K562 (cell line): ENCODE data around the gene UFC1. TPM values are rescaled to one million over a fixed set of nuclear protein-coding genes. Genes with fewer than 3 reads are reported as not detected.

Experiments used
- ATAC-seq: fragments of 200-7000 bp; cut with Tn5 transposase; 3 replicates; pipeline ENCODE4 v1.9.1; 2020; ENCODE audit warnings: moderate library complexity
- BruUV-seq: library from RNA; stranded (reverse); fragments of 400-500 nt; replicated peaks from 2 replicates; lab custom pipeline; 2021; lab: Mats Ljungman, UMichigan
- CTCF ChIA-PET: fragments of 300-600 bp; formaldehyde crosslinking; extraction: SDS; loops from one replicate; lab custom pipeline; 2021; ENCODE audit warnings: low intra/inter-chr PET ratio; lab: Yijun Ruan, JAX
- POLR2A ChIA-PET: fragments of 300-600, 350-650 bp; sonication (Branson Sonifier 250); formaldehyde crosslinking; extraction: SDS; loops from one replicate; lab custom pipeline; 2021; ENCODE audit warnings: antibody characterized with exemption, inconsistent platforms; lab: Yijun Ruan, JAX
- DNase-seq, 4 experiments: peaks; one replicate each; pipeline versions ENCODE4 v3.0.0 to v3.0.0-alpha.2; 2011 to 2018; ENCODE audit warnings: low spot score in 3 of 4, mixed read lengths in 3 of 4; ENCODE audit errors: extremely low read depth in 1 of 4
- FAIRE-seq: peaks from 2 replicates; lab custom pipeline; 2011; peaks lifted over from hg19 to GRCh38; lab: Jason Lieb, UNC
- H2AFZ ChIP-seq: 2 replicates; pipeline ENCODE4 v1.6.0; 2011; ENCODE audit warnings: low read depth, low read length, control low read depth, inconsistent platforms
- H3K27ac ChIP-seq: fragments of 200-600 bp; 3 replicates; pipeline ENCODE4 v1.8.0; 2011; ENCODE audit warnings: low read depth, mild to moderate bottlenecking, control low read depth, inconsistent platforms, low read length, moderate library complexity, mixed read lengths; ENCODE audit errors: extremely low read depth
- H3K27me3 ChIP-seq, 2 experiments: fragments of 300-600 bp in 1 of 2; 2 replicates in 1 of 2; 3 replicates in 1 of 2; pipeline versions ENCODE4 v1.6.0 to v1.8.0; 2011; ENCODE audit warnings: inconsistent platforms in 2 of 2, low read length in 2 of 2, mild to moderate bottlenecking in 1 of 2, mixed read lengths in 1 of 2, moderate library complexity in 1 of 2; ENCODE audit not compliant: control insufficient read depth in 2 of 2, insufficient read depth in 2 of 2
- H3K36me3 ChIP-seq: fragments of 300-600 bp; 3 replicates; pipeline ENCODE4 v1.8.0; 2011; ENCODE audit warnings: mild to moderate bottlenecking, low read length, inconsistent platforms; ENCODE audit not compliant: control insufficient read depth, insufficient read depth
- H3K4me1 ChIP-seq, 2 experiments: fragments of 200-600 bp in 1 of 2; replicated peaks in 1 of 2; 2 replicates in 1 of 2; 3 replicates in 1 of 2; pipeline versions ENCODE4 v1.5.1 to v1.8.0; 2011; ENCODE audit warnings: inconsistent platforms in 2 of 2, low read length in 2 of 2, mild to moderate bottlenecking in 1 of 2, mixed read lengths in 1 of 2, moderate library complexity in 1 of 2; ENCODE audit not compliant: control insufficient read depth in 2 of 2, insufficient read depth in 2 of 2
- H3K4me2 ChIP-seq: 2 replicates; pipeline ENCODE4 v1.6.1; 2011; ENCODE audit warnings: low read length, control low read depth, inconsistent platforms, mixed read lengths; ENCODE audit not compliant: insufficient read depth
- H3K4me3 ChIP-seq: fragments of 200-600 bp; sonication (generic), shearing (Covaris generic); 2 replicates; pipeline ENCODE4 v1.5.1; 2016; ENCODE audit warnings: control low read depth, inconsistent platforms
- H3K79me2 ChIP-seq: fragments of 200-600 bp; 3 replicates; pipeline ENCODE4 v1.8.0; 2011; ENCODE audit warnings: low read length, inconsistent platforms; ENCODE audit not compliant: control insufficient read depth, insufficient read depth
- H3K9ac ChIP-seq, 2 experiments: 2 replicates each; pipeline versions ENCODE4 v1.6.0 to v1.6.1; 2011; ENCODE audit warnings: low read depth in 2 of 2, low read length in 2 of 2, control low read depth in 1 of 2, inconsistent platforms in 1 of 2, mild to moderate bottlenecking in 1 of 2, mixed read lengths in 1 of 2; ENCODE audit not compliant: insufficient read depth in 1 of 2
- H3K9me1 ChIP-seq: one replicate; pipeline ENCODE4 v1.6.0; 2011; ENCODE audit warnings: inconsistent platforms, mild to moderate bottlenecking, low read length, moderate library complexity; ENCODE audit not compliant: control insufficient read depth, insufficient read depth
- H3K9me3 ChIP-seq: replicated peaks from 2 replicates; pipeline ENCODE4 v1.5.1; 2011; ENCODE audit warnings: low read depth, low read length, inconsistent platforms; ENCODE audit not compliant: control insufficient read depth, insufficient read depth
- H4K20me1 ChIP-seq: replicated peaks from 2 replicates; pipeline ENCODE4 v1.6.1; 2011; ENCODE audit warnings: low read length, inconsistent platforms, mixed read lengths; ENCODE audit not compliant: control insufficient read depth, insufficient read depth
- CTCF ChIP-seq, 3 experiments: IDR thresholded peaks in 2 of 3; conservative IDR thresholded peaks in 1 of 3; 2 replicates each; pipeline ENCODE4 v1.5.1; 2011 to 2012; ENCODE audit warnings: low read length in 3 of 3, mild to moderate bottlenecking in 3 of 3, control low read depth in 2 of 3, improper control_type of control experiment in 1 of 3, inconsistent platforms in 1 of 3, low read depth in 1 of 3, mixed read lengths in 1 of 3, moderate library complexity in 1 of 3; ENCODE audit not compliant: insufficient read depth in 2 of 3
- HDGF ChIP-seq: fragments of 450-650 bp; IDR thresholded peaks from 2 replicates; pipeline ENCODE4 v1.6.1; 2016
- WGBS: fragments of 100-300 bp; shearing (Covaris generic); methylation state at CpG from one replicate; pipeline ENCODE4 v1.1.6; 2016; ENCODE audit warnings: low coverage, mixed read lengths; ENCODE audit not compliant: insufficient coverage; ENCODE audit errors: missing lambda C conversion rate; 5-methylcytosine and 5-hydroxymethylcytosine counted together
- in situ Hi-C: fragments of 300-500 bp; cut with MboI; formaldehyde crosslinking; loops from 4 replicates; pipeline ENCODE4 v1.15.0; 2018; ENCODE audit warnings: inconsistent platforms, mixed read lengths
- intact Hi-C: fragments of 100-400 bp; cut with micrococcal nuclease; formaldehyde crosslinking; loops from 2 replicates; pipeline ENCODE4 v1.14.2; 2022
- polyA plus RNA-seq, 8 experiments: library from polyadenylated mRNA; depleted of rRNA in 4 of 8; stranded (reverse) in 5 of 8; unstranded in 3 of 8; fragments of >200 nt; fragmentation: Nextera tagmentation in 2 of 8; fragmentation: Illumina TruSeq in 1 of 8; extraction: Ambion mirVana in 2 of 8; extraction: Trizol in 1 of 8; gene quantifications; 2 replicates each; pipeline versions ENCODE4 v1.2.1 to v1.2.3, GENCODE V29; 2011 to 2014; ENCODE audit warnings: inconsistent platforms in 1 of 8, missing spikeins in 1 of 8
- total RNA-seq, 7 experiments: library from RNA; depleted of rRNA in 6 of 7; stranded (reverse); fragments of >200 nt in 6 of 7; fragmentation: Illumina TruSeq in 2 of 7; extraction: Trizol in 2 of 7; gene quantifications; 2 replicates each; pipeline versions ENCODE4 v1.2.1 to v1.2.3, GENCODE V29; 2011 to 2021; ENCODE audit warnings: low replicate concordance in 1 of 7

Gene UFC1
- total and polyA plus RNA-seq, 9 of the 15 experiments (the other 6 are each of a cell fraction or from before 2014, with no cell fraction given), result 92.8 to 220 (median 161) TPM

GRCh38 chr1:161171191-161171590 lies 17.4 kb downstream of the UFC1 start:
- FAIRE-seq, result no peak

More at GRCh38 chr1:161171191-161171590, 17.4 kb downstream of the UFC1 start:
- ChIA-PET POLR2A (interaction anchor here (0.6 to 3.1 kb wide), 4 partner anchors 10 to 1523 kb away, joined by 3 to 12 read pairs (median 8); no protein-coding TSS in a partner anchor), CTCF (no interaction called here)
- ATAC-seq, result no peak
- DNase-seq, result peak in 1 of 4 experiments; percentile 14
- no TSS peak for BruUV-seq
- no peak for TF ChIP-seq HDGF
- peak; percentile 41 to 48 (median 42); a peak in 5 of 6 replicates for TF ChIP-seq CTCF (IDR thresholded peaks at IDR 0.05 in 2 of 3, conservative IDR thresholded peaks at IDR 0.05 in 1 of 3; ENCODE audit: insufficient read depth in 2 of 3, low read depth in 1 of 3, low read length in 3 of 3)
- Histone ChIP-seq H3K4me1 (peaks cover 15 to 45% of the 10 kb centered on the region in 2 experiments; a peak in 4 of 5 replicates), H3K4me3 (no peak overlapping the region), H2AFZ (no peak overlapping the region), H3K4me2 (no peak overlapping the region), H3K79me2 (peaks cover 33% of the 10 kb centered on the region), H3K36me3 (peaks cover 80% of the 10 kb centered on the region), H4K20me1 (no peaks in the 10 kb centered on the region), H3K9me3 (no peaks in the 10 kb centered on the region), H3K9ac (0 out of 4 replicates have a peak overlapping the region, but pooled peaks of 1 of the 2 experiments have one; percentile 27), H3K9me1 (no peaks in the 10 kb centered on the region), H3K27ac (no peak overlapping the region), H3K27me3 (no peaks in the 10 kb centered on the region)
- intact Hi-C loops, result loop anchor here (10.0 kb wide), 1 partner anchor 336 kb away; no protein-coding TSS in a partner anchor
- in situ Hi-C loops, result no loop called here
- WGBS, result 77% methylated on average over 4 of the region's 5 CpGs
